Stimulated activated effector memory CD8-positive, alpha-beta T cell treated with anti-CD3 and anti-CD28 coated beads, Interleukin-12 subunit alpha, Interleukin-12 subunit beta, amount 100 ng/mL, for 72 hours (primary cell): ENCODE measurements around the gene ASH1L.
"Not testable (repeated sequence)": the region's sequence is repeated elsewhere in the genome, so short reads cannot be mapped to it uniquely, and the experiment has no call there.

Experiments used
- ATAC-seq: fragments of 150-1000 bp; cut with Tn5 transposase; 2 replicates; pipeline ENCODE4 v1.10.0; 2021
- DNase-seq, 2 donors: peaks; one replicate each; pipeline ENCODE4 v3.0.0; 2021 to 2022; ENCODE audit warnings: low spot score in 2 of 2
- H3K27ac Mint-ChIP-seq: one replicate; pipeline ENCODE4 v1.8.0; 2022; ENCODE audit warnings: mild to moderate bottlenecking, mixed read lengths
- H3K36me3 Mint-ChIP-seq: one replicate; pipeline ENCODE4 v1.8.0; 2022; ENCODE audit warnings: mild to moderate bottlenecking, mixed read lengths
- H3K4me1 Mint-ChIP-seq: one replicate; pipeline ENCODE4 v1.8.0; 2022; ENCODE audit warnings: mixed read lengths
- H3K4me3 Mint-ChIP-seq: one replicate; pipeline ENCODE4 v1.8.0; 2022; ENCODE audit warnings: mild to moderate bottlenecking, mixed read lengths
- H3K9me3 Mint-ChIP-seq: one replicate; pipeline ENCODE4 v1.8.0; 2022; ENCODE audit warnings: mixed read lengths

The ASH1L gene

DNA sequence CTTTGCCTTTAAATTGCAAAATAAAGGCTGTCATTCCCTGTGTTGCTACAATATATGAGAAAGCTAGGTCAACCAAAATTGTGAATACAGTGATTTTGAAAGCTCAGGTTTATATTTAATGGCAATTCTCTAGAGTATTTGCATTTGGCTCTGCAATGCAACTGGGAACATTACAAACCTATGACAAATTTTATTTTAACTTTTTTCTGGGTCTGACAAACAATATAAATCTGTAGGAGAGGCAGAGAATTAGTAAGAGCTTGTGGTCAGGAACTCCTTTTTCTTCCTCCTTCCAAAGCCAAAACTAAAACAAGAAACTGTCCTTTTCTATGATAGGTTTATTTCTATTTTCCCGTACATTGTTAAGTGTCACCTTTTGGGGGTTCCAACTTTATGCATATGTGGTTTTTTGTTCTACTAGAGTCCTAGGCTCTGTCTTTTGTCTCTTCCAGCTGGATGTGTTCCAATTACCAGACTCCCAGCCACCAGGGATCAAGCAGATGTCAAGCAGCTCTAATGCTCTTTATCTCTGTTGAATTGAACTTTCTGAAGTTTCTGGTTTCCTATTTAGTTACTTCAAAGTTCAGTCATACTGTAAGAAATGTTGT, 106.9 kb downstream of the ASH1L start:
- H3K4me1 Mint-ChIP-seq = peaks cover 16% of the 10 kb centered on the region
- H3K36me3 Mint-ChIP-seq = peaks cover 76% of the 10 kb centered on the region
- no peak overlapping the region for H3K27ac Mint-ChIP-seq
- DNase-seq = no peak
- no peak for ATAC-seq
- H3K4me3 Mint-ChIP-seq = no peak overlapping the region
- H3K9me3 Mint-ChIP-seq = no peaks in the 10 kb centered on the region

GRCh38 chr1:155454096-155454495, 108.5 kb downstream of the ASH1L start:
- H3K9me3 Mint-ChIP-seq = no peaks in the 10 kb centered on the region
- peaks cover 16% of the 10 kb centered on the region for H3K4me1 Mint-ChIP-seq
- ATAC-seq = no peak
- no peak overlapping the region for H3K4me3 Mint-ChIP-seq
- H3K27ac Mint-ChIP-seq = no peak overlapping the region
- no peak for DNase-seq
- peaks cover 83% of the 10 kb centered on the region for H3K36me3 Mint-ChIP-seq

- ATAC-seq (no peak), DNase-seq (no peak)
- H3K27ac Mint-ChIP-seq = no peak overlapping the region
- peaks cover 80% of the 10 kb centered on the region for H3K36me3 Mint-ChIP-seq
- H3K4me3 Mint-ChIP-seq = no peak overlapping the region
- no peaks in the 10 kb centered on the region for H3K9me3 Mint-ChIP-seq
- H3K4me1 Mint-ChIP-seq = peaks cover 16% of the 10 kb centered on the region
These were observed 109.5 kb downstream of the ASH1L start for GRCh38 chr1:155453141-155453540.

DNA sequence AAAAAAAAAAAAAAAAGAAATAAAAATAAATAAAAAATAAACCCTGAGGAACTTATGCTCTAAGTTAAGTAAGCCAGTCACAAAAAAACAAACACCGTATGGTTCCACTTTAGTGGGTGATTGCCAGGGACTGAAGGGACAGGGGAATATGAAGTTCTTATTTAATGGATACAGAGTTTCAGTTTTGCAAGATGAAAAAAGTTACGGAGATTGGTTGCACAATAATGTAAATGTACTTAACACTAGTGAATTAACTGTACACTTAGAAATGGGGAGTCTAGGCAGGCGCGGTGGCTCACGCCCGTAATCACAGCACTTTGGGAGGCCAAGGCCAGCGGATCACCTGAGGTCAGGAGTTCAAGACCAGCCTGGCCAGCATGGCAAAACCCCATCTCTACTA, 111.4 kb downstream of the ASH1L start:
- Mint-ChIP-seq H3K4me1 (peaks cover 4% of the 10 kb centered on the region), H3K36me3 (peaks cover 73% of the 10 kb centered on the region), H3K4me3 (no peak overlapping the region), H3K9me3 (no peaks in the 10 kb centered on the region), H3K27ac (no peak overlapping the region)
- DNase-seq = no peak
- no peak for ATAC-seq

DNA sequence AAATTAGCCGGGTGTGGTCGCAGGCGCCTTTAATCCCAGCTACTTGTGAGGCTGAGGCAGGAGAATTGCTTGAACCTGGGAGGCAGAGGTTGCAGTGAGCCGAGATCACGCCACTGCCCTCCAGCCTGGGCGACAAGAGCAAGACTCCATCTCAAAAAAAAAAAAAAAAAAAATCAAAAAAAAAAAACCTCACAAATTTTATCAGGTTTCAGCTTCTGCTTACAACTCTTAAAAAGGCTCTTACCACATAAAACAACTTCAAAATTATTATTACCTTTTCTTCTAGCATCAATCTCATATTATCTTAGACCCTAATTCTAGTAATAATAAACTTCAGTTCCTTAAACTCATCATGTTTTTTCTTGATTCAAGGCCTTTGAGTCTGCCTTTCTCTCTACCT, 120.2 kb downstream of the ASH1L start:
- peak overlapping the region; percentile 39 for H3K27ac Mint-ChIP-seq
- not testable (repeated sequence) for DNase-seq, H3K4me1 Mint-ChIP-seq, H3K9me3 Mint-ChIP-seq, H3K4me3 Mint-ChIP-seq, ATAC-seq
- H3K36me3 Mint-ChIP-seq = peaks cover 60% of the 10 kb centered on the region

GRCh38 chr1:155437405-155437804, 125.2 kb downstream of the ASH1L start:
- Mint-ChIP-seq H3K27ac (no peak overlapping the region), H3K4me1 (no peaks in the 10 kb centered on the region), H3K36me3 (peaks cover 82% of the 10 kb centered on the region), H3K4me3 (no peak overlapping the region), H3K9me3 (no peaks in the 10 kb centered on the region)
- no peak for DNase-seq
- no peak for ATAC-seq

GRCh38 chr1:155433831-155434389, 128.7 kb downstream of the ASH1L start:
- not testable (repeated sequence) for H3K4me3 Mint-ChIP-seq, ATAC-seq, H3K4me1 Mint-ChIP-seq, H3K9me3 Mint-ChIP-seq, H3K27ac Mint-ChIP-seq
- DNase-seq = peak in 1 of 2 donors; percentile 41
- peaks cover 83% of the 10 kb centered on the region for H3K36me3 Mint-ChIP-seq

DNA sequence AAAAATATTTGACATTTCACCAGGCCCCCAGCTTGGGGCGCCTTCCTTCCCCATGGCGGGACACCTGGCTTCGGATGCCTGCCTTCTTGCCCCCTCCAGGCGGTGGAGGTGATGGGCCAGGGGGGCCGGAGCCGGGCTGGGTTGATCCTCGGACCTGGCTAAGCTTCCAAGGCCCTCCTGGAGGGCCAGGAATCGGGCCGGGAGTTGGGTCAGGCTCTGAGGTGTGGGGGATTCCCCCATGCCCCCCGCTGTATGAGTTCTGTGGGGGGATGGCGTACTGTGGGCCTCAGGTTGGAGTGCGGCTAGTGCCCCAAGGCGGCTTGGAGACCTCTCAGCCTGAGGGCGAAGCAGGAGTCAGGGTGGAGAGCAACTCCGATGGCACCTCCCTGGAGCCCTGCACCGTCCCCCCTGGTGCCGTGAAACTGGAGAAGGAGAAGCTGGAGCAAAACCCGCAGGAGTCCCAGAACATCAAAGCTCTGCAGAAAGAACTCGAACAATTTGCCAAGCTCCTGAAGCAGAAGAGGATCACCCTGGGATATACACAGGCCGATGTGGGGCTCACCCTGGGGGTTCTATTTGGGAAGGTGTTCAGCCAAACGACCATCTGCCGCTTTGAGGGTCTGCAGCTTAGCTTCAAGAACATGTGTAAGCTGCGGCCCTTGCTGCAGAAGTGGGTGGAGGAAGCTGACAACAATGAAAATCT, 129.3 kb downstream of the ASH1L start:
- not testable (repeated sequence) for ATAC-seq, H3K4me3 Mint-ChIP-seq, H3K9me3 Mint-ChIP-seq, H3K4me1 Mint-ChIP-seq, H3K27ac Mint-ChIP-seq, DNase-seq
- peaks cover 77% of the 10 kb centered on the region for H3K36me3 Mint-ChIP-seq

DNA sequence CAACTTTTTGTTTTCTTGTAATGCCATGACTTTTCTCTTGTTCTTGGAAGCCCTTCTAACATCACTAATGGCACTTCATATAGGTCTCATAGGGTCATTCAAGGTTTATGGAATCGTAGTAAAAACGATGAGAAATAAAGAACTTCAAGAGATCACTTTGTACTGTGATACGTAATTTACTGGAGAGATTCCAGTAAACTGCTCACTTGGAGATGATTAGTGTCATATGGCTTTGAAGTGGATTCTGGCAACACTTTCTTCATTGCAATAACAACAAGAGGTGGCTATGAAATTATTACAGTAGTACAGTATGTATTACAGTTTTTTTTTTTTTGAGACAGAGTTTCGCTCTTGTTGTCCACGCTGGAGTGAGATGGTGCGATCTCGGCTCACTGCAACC, 138.5 kb downstream of the ASH1L start:
- no peak for ATAC-seq
- Mint-ChIP-seq H3K9me3 (no peaks in the 10 kb centered on the region), H3K4me3 (no peak overlapping the region), H3K27ac (no peak overlapping the region), H3K4me1 (peaks cover 5% of the 10 kb centered on the region), H3K36me3 (peaks cover 45% of the 10 kb centered on the region)
- DNase-seq = no peak

DNA sequence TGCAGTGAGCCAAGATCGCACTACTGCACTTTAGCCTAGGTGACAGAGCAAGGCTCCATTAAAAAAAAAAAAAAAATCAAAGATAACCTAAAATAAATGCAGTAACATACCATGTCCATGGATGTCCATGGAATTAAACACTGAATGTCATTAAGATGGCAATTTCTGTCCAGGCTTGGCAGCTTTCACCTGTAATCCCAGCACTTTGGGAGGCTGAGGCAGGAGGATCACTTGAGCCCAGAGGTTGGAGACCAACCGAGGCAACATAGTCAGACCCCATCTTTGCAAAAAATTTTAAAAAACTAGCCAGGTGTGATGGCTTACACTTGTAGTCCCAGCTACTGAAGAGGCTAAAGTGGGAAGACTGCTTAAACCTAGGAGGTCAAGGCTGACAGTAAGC, 141.8 kb downstream of the ASH1L start:
- DNase-seq = peak in 1 of 2 donors; percentile 35
- Mint-ChIP-seq H3K27ac (no peak overlapping the region), H3K9me3 (no peaks in the 10 kb centered on the region), H3K4me1 (peaks cover 5% of the 10 kb centered on the region), H3K36me3 (peaks cover 70% of the 10 kb centered on the region), H3K4me3 (no peak overlapping the region)
- ATAC-seq = no peak

DNA sequence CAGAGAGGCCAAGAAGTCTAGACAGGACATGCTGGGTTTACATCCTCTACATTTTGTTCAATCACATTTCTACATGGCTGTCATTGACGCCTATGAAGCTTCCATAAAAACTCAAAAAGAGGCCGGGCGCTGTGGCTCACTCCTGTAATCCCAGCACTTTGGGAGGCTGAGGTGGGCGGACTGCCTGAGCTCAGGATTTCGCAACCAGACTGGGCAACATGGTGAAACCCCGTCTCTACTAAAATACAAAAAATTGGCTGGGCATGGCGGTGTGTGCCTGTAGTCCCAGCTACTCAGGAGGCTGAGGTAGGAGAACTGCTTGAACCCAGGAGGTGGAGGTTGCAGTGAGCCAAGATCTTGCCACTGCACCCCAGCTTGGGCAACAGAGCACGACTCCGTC, 150.8 kb downstream of the ASH1L start:
- not testable (repeated sequence) for DNase-seq, H3K27ac Mint-ChIP-seq, H3K4me3 Mint-ChIP-seq, ATAC-seq, H3K9me3 Mint-ChIP-seq, H3K4me1 Mint-ChIP-seq
- H3K36me3 Mint-ChIP-seq = peaks cover 72% of the 10 kb centered on the region

- no peak overlapping the region for H3K27ac Mint-ChIP-seq
- no peaks in the 10 kb centered on the region for H3K4me1 Mint-ChIP-seq
- H3K9me3 Mint-ChIP-seq = no peaks in the 10 kb centered on the region
- ATAC-seq (no peak), DNase-seq (no peak)
- no peak overlapping the region for H3K4me3 Mint-ChIP-seq
- H3K36me3 Mint-ChIP-seq = peaks cover 70% of the 10 kb centered on the region
These were observed 151.7 kb downstream of the ASH1L start for GRCh38 chr1:155410931-155411330.

- H3K9me3 Mint-ChIP-seq = no peaks in the 10 kb centered on the region
- H3K4me3 Mint-ChIP-seq = no peak overlapping the region
- H3K27ac Mint-ChIP-seq = no peak overlapping the region
- H3K36me3 Mint-ChIP-seq = peaks cover 89% of the 10 kb centered on the region
- H3K4me1 Mint-ChIP-seq = no peaks in the 10 kb centered on the region
- ATAC-seq (no peak), DNase-seq (no peak)
These were observed 165.6 kb downstream of the ASH1L start for GRCh38 chr1:155396874-155397476.

DNA sequence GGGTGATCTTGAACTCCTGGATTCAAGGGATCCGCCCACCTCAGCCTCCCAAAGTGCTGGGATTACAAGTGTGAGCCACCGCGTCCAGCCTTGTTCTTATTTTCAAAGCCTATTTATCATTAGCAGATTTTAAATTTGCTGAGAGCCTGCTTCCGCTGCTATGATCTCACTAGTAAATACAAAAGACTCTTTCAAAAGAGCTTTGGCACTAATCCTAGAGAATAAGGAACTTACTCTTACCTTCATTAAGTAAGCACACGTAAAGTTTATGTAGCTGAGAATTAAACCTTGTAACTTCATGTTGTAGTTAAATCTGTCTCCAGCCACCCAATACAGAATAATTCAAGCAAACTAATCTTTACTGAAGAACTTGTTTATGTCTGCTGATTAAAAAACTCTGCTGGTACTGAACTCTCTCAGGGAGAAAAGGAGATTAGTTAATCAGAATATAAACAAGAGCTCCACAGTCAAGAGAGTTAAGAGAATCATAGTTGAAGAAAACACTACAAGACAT, 169.6 kb downstream of the ASH1L start:
- Mint-ChIP-seq H3K36me3 (peaks cover 91% of the 10 kb centered on the region), H3K4me3 (no peak overlapping the region), H3K4me1 (no peaks in the 10 kb centered on the region), H3K27ac (no peak overlapping the region), H3K9me3 (no peaks in the 10 kb centered on the region)
- DNase-seq (no peak), ATAC-seq (no peak)

DNA sequence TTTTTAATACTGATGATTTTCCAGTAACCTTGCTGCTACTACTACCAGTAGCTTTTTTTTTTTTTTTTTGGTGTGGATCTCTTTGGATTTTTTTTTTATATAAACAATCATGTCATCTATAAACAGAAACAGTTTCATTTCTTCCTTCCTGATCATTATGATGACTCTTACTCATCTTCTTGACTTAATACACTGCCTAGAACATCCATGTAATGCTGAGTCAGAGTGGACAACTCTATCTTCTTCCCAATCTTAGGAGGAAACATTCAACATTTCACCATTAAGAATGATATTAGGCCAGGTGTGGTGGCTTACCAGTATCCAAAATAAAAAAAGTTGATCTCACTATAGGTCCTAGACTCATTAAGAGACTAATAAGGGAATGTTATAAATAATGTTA, 172.8 kb downstream of the ASH1L start:
- Mint-ChIP-seq H3K27ac (no peak overlapping the region), H3K4me1 (no peaks in the 10 kb centered on the region), H3K9me3 (no peaks in the 10 kb centered on the region), H3K36me3 (peaks cover 92% of the 10 kb centered on the region), H3K4me3 (no peak overlapping the region)
- DNase-seq = no peak
- no peak for ATAC-seq

DNA sequence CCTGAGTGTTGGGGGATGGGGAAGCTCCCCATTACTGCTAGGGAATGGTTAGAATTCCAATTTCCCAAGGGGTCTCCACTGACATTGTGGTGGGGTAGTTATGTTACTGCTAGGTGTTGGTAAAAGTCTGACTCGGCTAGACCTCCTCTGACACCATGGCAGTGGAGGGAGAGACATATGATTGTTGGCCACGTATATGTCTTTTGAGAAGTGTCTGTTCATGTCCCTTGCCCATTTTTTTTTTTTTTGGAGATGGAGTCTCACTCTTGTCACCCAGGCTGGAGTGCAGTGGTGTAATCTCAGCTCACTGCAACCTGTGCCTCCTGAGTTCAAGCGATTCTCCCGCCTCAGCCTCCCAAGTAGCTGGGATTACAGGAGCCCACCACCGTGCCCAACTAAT, 176.8 kb downstream of the ASH1L start:
- not testable (repeated sequence) for H3K9me3 Mint-ChIP-seq, H3K27ac Mint-ChIP-seq, H3K4me1 Mint-ChIP-seq, ATAC-seq, DNase-seq, H3K4me3 Mint-ChIP-seq
- peaks cover 87% of the 10 kb centered on the region for H3K36me3 Mint-ChIP-seq
